Measurements from ENCODE around the gene TRIM50.
A peak's percentile ranks its signal among the peaks of the same experiment; 100 is the strongest.
"Not testable (repeated sequence)": the region's sequence is repeated elsewhere in the genome, so short reads cannot be mapped to it uniquely, and the experiment has no call there.

The TRIM50 gene

GRCh38 chr7:73314271-73314670, 13.6 kb downstream of the TRIM50 start:
- no peak for DNase-seq (ENCODE audit: low read depth in 2 of 2)

GRCh38 chr7:73313521-73313906, 14.4 kb downstream of the TRIM50 start:
- no peak for DNase-seq (ENCODE audit: low read depth in 2 of 2)

GRCh38 chr7:73312831-73313520, 14.9 kb downstream of the TRIM50 start:
- no peak for DNase-seq (ENCODE audit: low read depth in 2 of 2)

GRCh38 chr7:73311421-73311820, 16.5 kb downstream of the TRIM50 start:
- not testable (repeated sequence) for DNase-seq (ENCODE audit: low read depth in 2 of 2)

- DNase-seq (ENCODE audit: low read depth in 2 of 2), result peak; percentile 81 to 87
Observed at GRCh38 chr7:73308665-73309214, 19.1 kb downstream of the TRIM50 start, which contains the start of gene NSUN5. Gene NSUN5 (minus strand): TSS chr7:73308826. CDS start chr7:73308790, 36 bp downstream.

GRCh38 chr7:73308074-73308664, 19.7 kb downstream of the TRIM50 start:
- no peak for DNase-seq (ENCODE audit: low read depth in 2 of 2)

- DNase-seq (ENCODE audit: low read depth in 2 of 2), result no peak
Observed at GRCh38 chr7:73307436-73307835, 20.4 kb downstream of the TRIM50 start.

GRCh38 chr7:73304612-73305387, 23.1 kb downstream of the TRIM50 start:
- not testable (repeated sequence) for DNase-seq (ENCODE audit: low read depth in 2 of 2)

- no peak for DNase-seq (ENCODE audit: low read depth in 2 of 2)
Observed at GRCh38 chr7:73304071-73304470, 23.8 kb downstream of the TRIM50 start.

- no peak for DNase-seq (ENCODE audit: low read depth in 2 of 2)
Observed at GRCh38 chr7:73303546-73303945, 24.3 kb downstream of the TRIM50 start.

- not testable (repeated sequence) for DNase-seq (ENCODE audit: low read depth in 2 of 2)
Observed at GRCh38 chr7:73302846-73303245, 25.0 kb downstream of the TRIM50 start.

GRCh38 chr7:73301108-73301507, 26.8 kb downstream of the TRIM50 start:
- not testable (repeated sequence) for DNase-seq (ENCODE audit: low read depth in 2 of 2)

- DNase-seq (ENCODE audit: low read depth in 2 of 2), result not testable (repeated sequence)
Observed at GRCh38 chr7:73299812-73300211, 28.1 kb downstream of the TRIM50 start.

- not testable (repeated sequence) for DNase-seq (ENCODE audit: low read depth in 2 of 2)
Observed at GRCh38 chr7:73297706-73298105, 30.2 kb downstream of the TRIM50 start.

GRCh38 chr7:73297235-73297634, 30.6 kb downstream of the TRIM50 start:
- not testable (repeated sequence) for DNase-seq (ENCODE audit: low read depth in 2 of 2)

- not testable (repeated sequence) for DNase-seq (ENCODE audit: low read depth in 2 of 2)
Observed at GRCh38 chr7:73277210-73277609, 50.7 kb downstream of the TRIM50 start.

GRCh38 chr7:73267813-73268212, 60.1 kb downstream of the TRIM50 start:
- not testable (repeated sequence) for DNase-seq (ENCODE audit: low read depth in 2 of 2)

GRCh38 chr7:73266719-73267368, 61.0 kb downstream of the TRIM50 start:
- DNase-seq (ENCODE audit: low read depth in 2 of 2), result not testable (repeated sequence)
